MM.1S (cell line): Measurements from ENCODE around the gene TXNL4B.

Experiments
- CTCF ChIP-seq: fragments of 300-600 bp; sonication (generic); IDR thresholded peaks from 2 replicates; pipeline ENCODE4 v1.5.1; 2016; ENCODE audit warnings: antibody characterized with exemption, low read length, mixed read lengths
- EZH2 ChIP-seq: fragments of 300-600 bp; sonication (generic); optimal IDR thresholded peaks from 2 replicates; pipeline ENCODE3; 2017; ENCODE audit warnings: low read depth, mild to moderate bottlenecking, antibody characterized with exemption, low read length, mixed read lengths
- EZH2phosphoT487 ChIP-seq: fragments of 300-600 bp; sonication (generic); IDR thresholded peaks from 2 replicates; pipeline ENCODE4 v1.6.1; 2018; ENCODE audit warnings: antibody characterized with exemption, low read length

- TF ChIP-seq EZH2 = no peak
- no peak for TF ChIP-seq CTCF
- no peak for TF ChIP-seq EZH2phosphoT487
Measured at GRCh38 chr16:72112906-72113615, 19.6 kb upstream of the TXNL4B start.
